Panc1 (cell line): ENCODE measurements around the gene PDZRN4.

Source experiments
- POLR2AphosphoS5 ChIP-seq: IDR thresholded peaks from 2 replicates; pipeline ENCODE4 v1.6.1; 2012; ENCODE audit warnings: mild to moderate bottlenecking, low read depth, low read length, moderate library complexity
- TF ChIP-seq, protein P1 (sequence below): fragments of 450-650 bp; IDR thresholded peaks from 2 replicates; pipeline ENCODE4 v1.5.1; 2017; ENCODE audit warnings: mild to moderate bottlenecking

DNA sequence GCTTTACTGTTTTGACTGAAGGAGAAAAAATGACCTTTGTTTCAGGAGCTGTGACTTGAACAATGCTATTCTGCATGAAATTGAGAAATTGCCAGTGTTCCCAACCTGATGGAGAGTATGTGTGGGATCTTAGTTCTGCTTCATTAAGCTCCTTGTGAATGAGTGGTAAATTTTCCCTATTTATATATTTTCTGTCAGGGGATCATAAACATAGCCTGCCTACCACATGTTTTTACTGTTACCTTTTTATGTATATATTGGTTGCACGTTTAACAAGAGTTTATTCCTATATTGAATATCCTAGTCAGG is 271.7 kb downstream of the PDZRN4 start:
- TF ChIP-seq, protein P1, sequence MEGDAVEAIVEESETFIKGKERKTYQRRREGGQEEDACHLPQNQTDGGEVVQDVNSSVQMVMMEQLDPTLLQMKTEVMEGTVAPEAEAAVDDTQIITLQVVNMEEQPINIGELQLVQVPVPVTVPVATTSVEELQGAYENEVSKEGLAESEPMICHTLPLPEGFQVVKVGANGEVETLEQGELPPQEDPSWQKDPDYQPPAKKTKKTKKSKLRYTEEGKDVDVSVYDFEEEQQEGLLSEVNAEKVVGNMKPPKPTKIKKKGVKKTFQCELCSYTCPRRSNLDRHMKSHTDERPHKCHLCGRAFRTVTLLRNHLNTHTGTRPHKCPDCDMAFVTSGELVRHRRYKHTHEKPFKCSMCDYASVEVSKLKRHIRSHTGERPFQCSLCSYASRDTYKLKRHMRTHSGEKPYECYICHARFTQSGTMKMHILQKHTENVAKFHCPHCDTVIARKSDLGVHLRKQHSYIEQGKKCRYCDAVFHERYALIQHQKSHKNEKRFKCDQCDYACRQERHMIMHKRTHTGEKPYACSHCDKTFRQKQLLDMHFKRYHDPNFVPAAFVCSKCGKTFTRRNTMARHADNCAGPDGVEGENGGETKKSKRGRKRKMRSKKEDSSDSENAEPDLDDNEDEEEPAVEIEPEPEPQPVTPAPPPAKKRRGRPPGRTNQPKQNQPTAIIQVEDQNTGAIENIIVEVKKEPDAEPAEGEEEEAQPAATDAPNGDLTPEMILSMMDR = no peak
- no peak for TF ChIP-seq POLR2AphosphoS5
